ENCODE results near the gene CENPQ.

CENPQ gene

DNA sequence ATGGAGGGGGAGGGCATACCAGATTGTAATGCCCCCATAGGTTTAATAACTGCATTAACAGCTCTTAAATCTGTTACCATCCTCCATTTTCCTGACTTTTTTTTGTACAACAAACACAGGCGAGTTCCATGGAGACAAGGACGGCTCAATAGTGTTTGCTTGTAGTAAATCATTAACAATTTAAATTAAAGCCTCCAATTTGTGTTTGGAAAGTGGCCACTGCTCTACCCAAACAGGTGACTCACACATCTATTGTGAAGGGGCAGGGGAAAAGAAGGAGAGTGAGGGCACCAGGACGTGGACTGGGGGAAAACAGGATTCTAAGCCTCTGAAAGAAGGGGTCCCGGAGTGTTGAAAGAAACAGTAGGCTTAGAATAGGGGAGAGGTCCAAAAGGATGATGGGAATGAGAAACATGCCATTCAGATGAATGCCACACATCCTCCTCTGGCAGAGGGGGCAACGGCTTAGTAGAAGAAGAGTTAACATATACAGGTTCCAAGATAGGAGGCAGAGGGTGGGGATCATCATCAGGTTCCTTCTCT is 43.5 kb downstream of the CENPQ start:
- no peak for DNase-seq

GRCh38 chr6:49509342-49509741 is 46.2 kb downstream of the CENPQ start:
- no peak for DNase-seq

DNA sequence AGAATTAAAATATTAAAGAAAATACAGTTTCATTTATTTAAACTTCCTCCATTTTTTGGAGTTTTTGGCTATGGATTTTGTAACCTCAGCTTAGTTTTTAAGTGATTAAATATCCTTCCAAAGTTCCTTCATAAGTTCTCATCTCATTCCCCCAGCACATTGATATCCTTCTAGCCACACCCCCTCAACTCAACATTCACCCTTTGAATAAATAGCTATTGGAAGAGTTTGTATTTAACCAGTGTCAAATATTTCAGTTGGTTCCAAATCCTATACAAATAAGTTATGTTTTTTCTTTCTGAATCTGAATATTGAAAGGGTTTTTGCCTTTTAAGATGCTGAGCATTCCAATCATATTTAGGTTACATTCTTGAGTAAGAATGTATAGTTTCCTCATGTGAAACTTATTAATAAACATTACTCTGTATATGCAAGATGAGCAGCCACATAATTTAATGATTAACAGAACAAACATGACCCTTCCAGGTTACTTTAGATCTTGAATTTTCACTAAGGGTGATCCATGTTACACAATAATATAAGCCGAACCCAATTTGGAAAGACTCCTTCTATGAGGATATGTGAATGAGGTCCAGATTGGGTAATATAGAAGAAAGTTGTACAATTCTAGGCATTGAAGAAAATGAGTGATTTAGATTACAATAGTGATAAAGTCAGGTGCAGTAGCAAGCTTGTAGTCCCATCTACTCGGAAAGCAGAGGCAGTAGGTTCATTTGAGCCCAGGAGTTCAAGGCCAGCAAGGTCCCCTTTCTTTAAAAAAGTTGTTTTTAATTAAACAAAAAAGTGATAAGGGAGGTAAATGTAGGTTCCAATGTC is 50.2 kb downstream of the CENPQ start:
- DNase-seq = no peak

- no peak for DNase-seq
Measured at GRCh38 chr6:49514571-49515484, 51.7 kb downstream of the CENPQ start.

GRCh38 chr6:49515485-49516146 is 52.4 kb downstream of the CENPQ start:
- DNase-seq = no peak

DNA sequence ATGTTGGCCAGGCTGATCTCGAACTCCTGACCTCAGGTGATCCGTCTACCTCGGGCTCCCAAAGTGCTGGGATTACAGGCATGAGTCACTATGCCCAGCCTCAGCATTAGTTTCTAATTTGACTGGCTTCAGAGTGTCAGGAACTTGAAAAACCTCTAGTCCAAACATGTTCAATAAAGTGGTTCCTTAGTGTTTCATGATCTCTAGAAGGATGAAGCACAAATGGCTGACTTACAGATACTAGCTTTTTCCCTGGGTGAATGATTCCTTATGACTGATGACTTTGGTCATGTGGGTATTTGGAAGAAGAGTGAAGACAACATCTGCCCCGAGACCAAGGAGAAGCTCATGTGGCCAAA is 53.0 kb downstream of the CENPQ start:
- no peak for DNase-seq

DNA sequence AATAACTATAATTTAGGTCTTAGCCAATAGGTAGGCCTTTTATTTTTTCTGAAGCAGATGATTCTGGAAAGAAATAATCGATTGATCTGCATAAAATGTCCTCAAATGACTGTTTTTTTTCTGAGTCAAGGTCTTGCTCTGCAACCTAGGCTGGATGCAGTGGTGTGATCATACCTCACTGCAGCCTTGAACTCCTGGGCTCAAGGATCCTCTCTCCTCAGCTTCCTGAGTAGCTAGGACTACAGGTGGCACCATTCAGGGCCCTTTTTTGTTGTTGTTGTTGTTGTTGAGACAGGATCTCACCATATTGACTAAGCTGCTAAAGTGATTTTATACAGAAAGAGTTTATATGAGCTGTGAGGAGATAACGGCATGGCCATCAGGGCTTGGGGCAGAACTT is 54.7 kb downstream of the CENPQ start:
- no peak for DNase-seq

- no peak for DNase-seq
Measured at GRCh38 chr6:49519660-49520059, 56.5 kb downstream of the CENPQ start.

- no peak for DNase-seq
Measured at GRCh38 chr6:49522710-49523593, 59.8 kb downstream of the CENPQ start.

- no peak for DNase-seq
Measured at GRCh38 chr6:49523901-49524300, 60.7 kb downstream of the CENPQ start.

- DNase-seq = no peak
Measured at GRCh38 chr6:49524541-49524940, 61.4 kb downstream of the CENPQ start.

DNA sequence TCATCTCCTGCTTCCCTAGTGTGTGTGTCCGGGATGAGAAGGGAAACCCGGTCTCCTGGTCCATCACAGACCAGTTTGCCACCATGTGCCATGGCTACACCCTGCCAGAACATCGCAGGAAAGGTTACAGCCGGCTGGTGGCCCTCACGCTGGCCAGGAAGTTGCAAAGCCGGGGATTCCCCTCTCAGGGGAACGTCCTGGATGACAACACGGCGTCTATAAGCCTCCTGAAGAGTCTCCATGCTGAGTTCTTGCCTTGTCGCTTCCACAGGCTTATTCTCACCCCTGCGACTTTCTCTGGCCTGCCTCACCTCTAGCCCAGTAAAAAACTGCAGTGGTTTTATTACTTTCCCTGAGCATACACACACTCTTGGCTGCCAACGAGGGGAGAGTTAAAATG is 63.4 kb downstream of the CENPQ start:
- DNase-seq = no peak

GRCh38 chr6:49527320-49527719 is 64.2 kb downstream of the CENPQ start:
- DNase-seq = no peak

DNA sequence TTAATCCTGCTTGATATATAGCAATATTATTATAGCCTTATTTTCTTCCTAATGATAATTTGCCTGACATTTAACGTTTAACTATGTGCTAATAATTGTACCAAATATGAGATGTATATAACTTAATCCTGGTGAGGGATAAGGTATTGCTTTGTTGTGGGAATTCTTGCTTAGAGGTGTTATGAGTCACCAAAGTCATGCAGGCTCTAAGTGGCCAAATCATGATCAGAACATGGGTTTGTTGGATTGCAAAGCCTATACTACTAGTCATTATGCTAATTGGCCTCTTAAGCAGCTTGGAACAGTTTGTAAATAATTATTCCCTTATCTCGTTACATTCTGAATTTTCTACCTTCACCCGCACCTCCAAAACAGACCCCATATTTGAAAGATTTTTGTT is 65.4 kb downstream of the CENPQ start:
- DNase-seq = no peak

DNA sequence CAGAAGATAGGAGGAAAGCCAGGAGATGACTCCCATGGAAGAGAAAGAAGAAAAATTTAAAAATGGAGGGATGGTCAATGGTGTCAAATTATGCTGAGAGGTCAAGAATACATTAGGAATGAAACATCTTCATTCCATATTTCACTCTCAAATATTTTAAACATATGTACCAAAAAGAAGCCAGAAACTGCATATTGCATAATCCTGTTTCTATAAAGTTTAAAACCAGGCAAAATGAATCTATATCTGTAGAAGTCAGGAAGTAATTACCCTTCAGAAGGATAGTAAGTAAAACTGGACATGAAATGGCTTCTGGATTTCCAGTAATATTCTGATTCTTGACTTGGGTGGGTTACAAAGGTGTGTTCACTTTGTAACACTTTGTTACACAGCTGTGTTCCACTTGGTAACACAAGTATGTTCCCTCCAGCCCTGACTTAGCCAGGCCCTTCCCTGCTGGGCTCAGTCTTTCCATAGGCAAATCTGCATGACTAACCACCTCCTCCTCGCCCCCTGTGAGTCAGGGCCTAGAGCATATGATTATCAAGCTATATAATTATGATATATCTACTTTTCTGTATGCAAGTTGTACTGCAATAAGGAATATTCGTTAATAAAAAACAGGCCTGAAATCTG is 67.1 kb downstream of the CENPQ start:
- DNase-seq = no peak

DNA sequence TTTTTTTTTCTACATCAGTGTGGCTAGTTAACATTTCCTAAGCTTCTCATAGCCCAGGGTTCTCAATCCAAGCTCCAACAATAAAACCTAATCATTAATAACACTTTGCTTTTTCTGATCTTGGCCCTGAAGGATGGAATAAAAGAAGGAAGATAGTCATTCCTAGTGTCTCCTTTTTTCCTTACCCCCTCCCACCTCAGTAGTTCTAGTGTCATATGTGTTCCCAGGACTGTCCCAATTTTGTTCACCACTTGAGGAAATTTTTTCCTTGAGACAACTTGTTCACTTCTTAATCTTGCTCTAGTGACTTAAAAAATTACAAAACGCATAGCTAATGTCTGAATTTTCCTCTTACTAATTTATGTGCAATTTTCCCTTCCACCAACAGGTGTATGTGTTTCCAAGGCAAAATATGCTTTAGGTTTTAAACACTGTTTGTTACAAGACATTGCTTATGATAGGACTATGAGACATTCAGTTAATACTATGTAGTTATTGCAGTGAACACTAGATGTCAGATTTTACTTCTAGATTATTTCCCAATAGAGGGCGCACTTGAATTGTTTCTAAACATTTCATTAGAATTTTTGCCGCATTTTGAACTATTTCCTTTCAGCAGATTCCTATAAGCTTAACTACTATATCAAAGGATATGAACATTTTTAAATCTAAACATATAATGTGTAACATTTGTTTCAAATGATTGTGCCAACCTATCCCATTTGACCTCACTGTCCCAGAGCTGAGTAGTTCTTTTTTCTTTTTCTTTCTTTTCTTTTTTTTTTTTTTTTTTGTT is 68.8 kb downstream of the CENPQ start:
- DNase-seq = no peak

DNA sequence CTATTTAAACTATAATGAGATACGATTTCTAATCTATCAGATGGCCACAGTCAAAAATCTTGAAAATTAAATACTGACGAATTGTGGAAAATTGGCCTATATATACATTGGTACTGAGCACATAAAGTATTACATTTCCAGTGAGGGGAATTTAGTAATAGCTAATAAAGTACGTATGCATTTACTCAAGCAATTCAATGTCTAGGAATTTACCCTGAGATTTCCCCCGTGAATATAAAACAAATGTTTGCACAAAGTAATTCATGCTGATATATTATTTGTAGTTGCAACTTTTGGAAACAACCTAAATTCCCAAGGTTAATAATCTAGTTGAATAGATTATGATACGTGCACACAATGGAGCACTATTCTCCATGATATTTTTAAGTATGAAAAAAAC is 72.6 kb downstream of the CENPQ start:
- DNase-seq = no peak

- DNase-seq = no peak
Measured at GRCh38 chr6:49539102-49539501, 75.9 kb downstream of the CENPQ start.

DNA sequence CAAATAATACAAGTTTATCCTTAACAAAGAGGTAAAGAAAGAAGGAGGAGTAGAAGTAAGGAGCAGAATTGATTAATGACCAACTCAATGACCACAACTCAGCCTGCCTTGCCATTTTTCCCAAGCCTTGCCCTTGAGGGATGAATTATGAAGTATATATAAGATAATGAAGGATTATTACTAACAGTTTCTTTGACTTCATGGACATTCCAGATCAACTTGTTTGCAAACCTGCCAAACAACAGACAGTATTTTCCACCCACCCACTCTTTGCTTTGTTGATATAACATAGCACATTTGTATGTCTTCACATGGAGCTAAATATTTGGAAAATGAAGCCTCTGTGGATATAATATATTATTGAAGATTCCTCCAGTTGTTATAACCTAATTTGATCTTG is 77.4 kb downstream of the CENPQ start:
- DNase-seq = no peak

DNA sequence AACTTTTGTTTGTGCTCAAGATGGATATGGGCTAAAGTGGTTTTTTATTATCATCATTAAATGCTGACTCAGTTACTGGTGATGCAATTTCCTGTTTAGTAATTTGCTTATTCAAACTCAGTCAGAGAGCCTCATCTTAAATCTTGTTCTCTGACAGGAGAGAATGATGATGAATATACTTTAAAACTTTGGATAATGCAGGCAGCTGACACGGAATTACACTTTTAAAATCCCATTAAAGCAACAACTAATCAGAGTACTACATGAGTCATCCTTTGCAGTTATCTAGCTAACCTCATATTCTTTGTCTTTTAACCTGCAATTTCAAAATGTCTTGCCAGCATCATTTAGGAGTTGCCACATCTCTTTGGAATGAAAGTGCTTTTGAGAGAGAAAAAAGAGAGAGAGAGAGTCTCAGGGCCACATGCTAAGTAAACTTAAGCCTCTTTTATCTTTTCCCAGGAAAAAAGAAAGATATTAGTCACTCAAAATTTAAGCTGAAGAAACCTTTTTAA is 78.1 kb downstream of the CENPQ start:
- DNase-seq = no peak

GRCh38 chr6:49541936-49542335 is 78.8 kb downstream of the CENPQ start:
- no peak for DNase-seq

Measured in DMS79 (cell line).